Keratinocyte (primary cell): Measurements from ENCODE around the gene FRAS1. TPM values are rescaled to one million over a fixed set of nuclear protein-coding genes. Genes with fewer than 3 reads are reported as not detected.

ENCODE experiments used
- DNase-seq: peaks from one replicate; pipeline ENCODE4 v3.0.0-alpha.2; 2011; ENCODE audit warnings: low read depth, missing footprints, low spot score
- FAIRE-seq: peaks from 2 replicates; lab custom pipeline; 2011; peaks lifted over from hg19 to GRCh38; lab: Jason Lieb, UNC
- H2AFZ ChIP-seq: 2 replicates; pipeline ENCODE4 v1.6.0; 2012; ENCODE audit warnings: low read length, control low read depth, inconsistent platforms; ENCODE audit not compliant: control insufficient read depth
- H3K27ac ChIP-seq: 2 replicates; pipeline ENCODE4 v1.5.1; 2011; ENCODE audit warnings: low read length; ENCODE audit not compliant: control insufficient read depth, insufficient read depth
- H3K27me3 ChIP-seq: 3 replicates; pipeline ENCODE4 v1.6.0; 2011; ENCODE audit warnings: low read length; ENCODE audit not compliant: control insufficient read depth, insufficient read depth; ENCODE audit errors: extremely low read depth
- H3K36me3 ChIP-seq, 2 experiments: 2 replicates in 1 of 2; 3 replicates in 1 of 2; pipeline ENCODE4 v1.5.1; 2011; ENCODE audit warnings: low read length in 2 of 2, mild to moderate bottlenecking in 1 of 2; ENCODE audit not compliant: control insufficient read depth in 2 of 2, insufficient read depth in 2 of 2; ENCODE audit errors: extremely low read depth in 1 of 2
- H3K4me1 ChIP-seq: 3 replicates; pipeline ENCODE4 v1.5.1; 2011; ENCODE audit warnings: low read length; ENCODE audit not compliant: control insufficient read depth, insufficient read depth; ENCODE audit errors: extremely low read depth
- H3K4me2 ChIP-seq: 3 replicates; pipeline ENCODE4 v1.6.0; 2011; ENCODE audit warnings: low read depth, low read length; ENCODE audit not compliant: control insufficient read depth, insufficient read depth; ENCODE audit errors: extremely low read depth
- H3K4me3 ChIP-seq, 3 experiments: fragments of 200-600 bp in 1 of 3; sonication (generic) in 1 of 3; 2 replicates in 2 of 3; 3 replicates in 1 of 3; pipeline ENCODE4 v1.5.1; 2011 to 2016; ENCODE audit warnings: low read length in 3 of 3, mild to moderate bottlenecking in 3 of 3, control low read depth in 2 of 3, inconsistent platforms in 1 of 3, low read depth in 1 of 3, mixed read lengths in 1 of 3, mixed run types in 1 of 3, moderate library complexity in 1 of 3; ENCODE audit not compliant: control insufficient read depth in 2 of 3, insufficient read depth in 2 of 3; ENCODE audit errors: extremely low read depth in 1 of 3
- H3K79me2 ChIP-seq: 2 replicates; pipeline ENCODE4 v1.6.0; 2012; ENCODE audit warnings: low read length; ENCODE audit not compliant: control insufficient read depth, insufficient read depth
- H3K9ac ChIP-seq: 3 replicates; pipeline ENCODE4 v1.6.0; 2011; ENCODE audit warnings: low read length; ENCODE audit not compliant: control insufficient read depth, insufficient read depth; ENCODE audit errors: extremely low read depth
- H3K9me1 ChIP-seq: 3 replicates; pipeline ENCODE4 v1.6.0; 2011; ENCODE audit warnings: low read length; ENCODE audit not compliant: control insufficient read depth, insufficient read depth; ENCODE audit errors: extremely low read depth
- H3K9me3 ChIP-seq: 2 replicates; pipeline ENCODE4 v1.5.1; 2012; ENCODE audit warnings: low read depth, low read length; ENCODE audit not compliant: control insufficient read depth
- H4K20me1 ChIP-seq: 3 replicates; pipeline ENCODE4 v1.6.0; 2011; ENCODE audit warnings: low read length; ENCODE audit not compliant: control insufficient read depth, insufficient read depth; ENCODE audit errors: extremely low read depth
- CTCF ChIP-seq, 3 experiments: IDR thresholded peaks in 1 of 3; conservative IDR thresholded peaks in 1 of 3; optimal IDR thresholded peaks in 1 of 3; 2 replicates in 2 of 3; 3 replicates in 1 of 3; pipeline versions ENCODE3 to v1.5.1; 2011; ENCODE audit warnings: low read length in 3 of 3, mild to moderate bottlenecking in 3 of 3, moderate library complexity in 2 of 3, control low read depth in 1 of 3, inconsistent platforms in 1 of 3; ENCODE audit not compliant: insufficient read depth in 2 of 3; ENCODE audit errors: extremely low read depth in 1 of 3
- EZH2 ChIP-seq: IDR thresholded peaks from one replicate; pipeline ENCODE4 v1.6.1; 2012; ENCODE audit warnings: inconsistent platforms, mild to moderate bottlenecking, low read length, moderate library complexity
- dilution Hi-C: fragments of 300-500 bp; cut with MboI; formaldehyde crosslinking; loops from one replicate; pipeline ENCODE4 v1.7.0; 2020; ENCODE audit warnings: low sequenced_read_pairs; ENCODE audit not compliant: extremely low pct_ligation_motif_present
- polyA plus RNA-seq, 5 experiments: library from polyadenylated mRNA; depleted of rRNA in 3 of 5; stranded (reverse) in 3 of 5; stranded (forward) in 1 of 5; unstranded in 1 of 5; fragments of >200 nt; gene quantifications; 1 replicate in 1 of 5; 2 replicates in 3 of 5; 3 replicates in 1 of 5; pipeline versions ENCODE4 v1.2.1 to v1.2.3, GENCODE V29; 2011 to 2012; ENCODE audit warnings: missing spikeins in 2 of 5, low read depth in 1 of 5, low replicate concordance in 1 of 5

FRAS1 gene
- polyA plus RNA-seq, 1 donor (not counting 4 experiments of a cell fraction or from before 2014, with no cell fraction given) = 3.5 TPM

- H3K9me1 ChIP-seq = no peaks in the 10 kb centered on the region
- TF ChIP-seq EZH2 = no peak
- TF ChIP-seq CTCF (optimal IDR thresholded peaks at IDR 0.05 in 1 of 3, IDR thresholded peaks at IDR 0.05 in 1 of 3, conservative IDR thresholded peaks at IDR 0.05 in 1 of 3; ENCODE audit: extremely low read depth in 1 of 3, insufficient read depth in 2 of 3, low read length in 3 of 3) = no peak
- dilution Hi-C loops = no loop called here
- H3K27ac ChIP-seq = no peak overlapping the region
- no peaks in the 10 kb centered on the region for H3K9me3 ChIP-seq
- no peaks in the 10 kb centered on the region for H4K20me1 ChIP-seq
- H3K4me3 ChIP-seq = no peak overlapping the region
- no peak for DNase-seq
- H3K36me3 ChIP-seq = no peaks in the 10 kb centered on the region
- FAIRE-seq = no peak
- H3K79me2 ChIP-seq = no peaks in the 10 kb centered on the region
- H3K4me2 ChIP-seq = no peak overlapping the region
- H3K9ac ChIP-seq = no peak overlapping the region
- no peak overlapping the region for H2AFZ ChIP-seq
- H3K4me1 ChIP-seq = peaks cover 14% of the 10 kb centered on the region
- no peaks in the 10 kb centered on the region for H3K27me3 ChIP-seq
Observed at GRCh38 chr4:78484574-78484973, 427.5 kb downstream of the FRAS1 start.

- no peak overlapping the region for H3K4me3 ChIP-seq
- no peaks in the 10 kb centered on the region for H3K27me3 ChIP-seq
- H3K27ac ChIP-seq = no peak overlapping the region
- H3K9me3 ChIP-seq = no peaks in the 10 kb centered on the region
- H3K9ac ChIP-seq = no peak overlapping the region
- no peak overlapping the region for H3K4me2 ChIP-seq
- H4K20me1 ChIP-seq = no peaks in the 10 kb centered on the region
- no peaks in the 10 kb centered on the region for H3K4me1 ChIP-seq
- no peak overlapping the region for H2AFZ ChIP-seq
- H3K36me3 ChIP-seq = no peaks in the 10 kb centered on the region
- no peak for FAIRE-seq
- TF ChIP-seq EZH2 (no peak), CTCF (optimal IDR thresholded peaks at IDR 0.05 in 1 of 3, IDR thresholded peaks at IDR 0.05 in 1 of 3, conservative IDR thresholded peaks at IDR 0.05 in 1 of 3; ENCODE audit: extremely low read depth in 1 of 3, insufficient read depth in 2 of 3, low read length in 3 of 3) (no peak)
- dilution Hi-C loops = no loop called here
- no peaks in the 10 kb centered on the region for H3K79me2 ChIP-seq
- no peak for DNase-seq
- no peaks in the 10 kb centered on the region for H3K9me1 ChIP-seq
Observed at GRCh38 chr4:78493731-78494130, 436.6 kb downstream of the FRAS1 start.
